CD4-positive, alpha-beta T cell (primary cell): ENCODE results near the gene DOCK9. TPM values are rescaled to one million over a fixed set of nuclear protein-coding genes. Genes with fewer than 3 reads are reported as not detected.

Experiments
- ATAC-seq: fragments of 200-7000 bp; cut with Tn5 transposase; one replicate; pipeline ENCODE4 v1.10.0; 2022; ENCODE audit warnings: mild to moderate bottlenecking; ENCODE audit not compliant: poor library complexity
- CTCF ChIA-PET: fragments of 350-600 bp; sonication (Branson Sonifier 250); formaldehyde crosslinking; loops from one replicate; lab custom pipeline; 2021; ENCODE audit warnings: antibody characterized with exemption, inconsistent platforms; lab: Charles Lee
- POLR2A ChIA-PET: fragments of 350-600 bp; sonication (Branson Sonifier 250); formaldehyde crosslinking; loops from one replicate; lab custom pipeline; 2021; ENCODE audit warnings: antibody characterized with exemption, inconsistent platforms; lab: Charles Lee
- DNase-seq, 14 experiments: peaks; one replicate each; pipeline ENCODE4 v3.0.0-alpha.2; 2013 to 2020; ENCODE audit warnings: mixed read lengths in 2 of 14
- H3K27ac ChIP-seq, 2 donors: one replicate each; pipeline versions ENCODE4 v1.5.1 to v1.7.0; 2013; ENCODE audit warnings: low read length in 2 of 2, low read depth in 1 of 2, mild to moderate bottlenecking in 1 of 2
- H3K27me3 ChIP-seq, 2 experiments: 1 replicate in 1 of 2; 2 replicates in 1 of 2; pipeline versions ENCODE4 v1.6.1 to v1.7.0; 2013; ENCODE audit warnings: low read length in 2 of 2, control low read depth in 1 of 2, mild to moderate bottlenecking in 1 of 2, moderate library complexity in 1 of 2; ENCODE audit not compliant: insufficient read depth in 2 of 2, control insufficient read depth in 1 of 2
- H3K36me3 ChIP-seq: one replicate; pipeline ENCODE4 v1.6.1; 2013; ENCODE audit warnings: low read length, control low read depth; ENCODE audit not compliant: insufficient read depth
- H3K4me1 ChIP-seq: one replicate; pipeline ENCODE4 v1.6.1; 2013; ENCODE audit warnings: low read length, control low read depth; ENCODE audit not compliant: insufficient read depth
- H3K4me3 ChIP-seq: one replicate; pipeline ENCODE4 v1.5.1; 2013; ENCODE audit warnings: mild to moderate bottlenecking, low read length, moderate library complexity
- H3K9me3 ChIP-seq, 2 experiments: 1 replicate in 1 of 2; 2 replicates in 1 of 2; pipeline versions ENCODE4 v1.6.1 to v1.7.0; 2013; ENCODE audit warnings: low read length in 2 of 2, mild to moderate bottlenecking in 2 of 2, control low read depth in 1 of 2, moderate library complexity in 1 of 2; ENCODE audit not compliant: control insufficient read depth in 1 of 2, insufficient read depth in 1 of 2
- H3K27ac Mint-ChIP-seq: one replicate; pipeline ENCODE4 v1.8.0; 2020; ENCODE audit warnings: mixed read lengths
- H3K27me3 Mint-ChIP-seq: one replicate; pipeline ENCODE4 v1.8.0; 2021; ENCODE audit warnings: mixed read lengths
- H3K36me3 Mint-ChIP-seq: one replicate; pipeline ENCODE4 v1.8.0; 2021; ENCODE audit warnings: low read depth, mixed read lengths
- H3K4me1 Mint-ChIP-seq: one replicate; pipeline ENCODE4 v1.8.0; 2021; ENCODE audit warnings: low read depth, mixed read lengths
- H3K4me3 Mint-ChIP-seq: one replicate; pipeline ENCODE4 v1.8.0; 2020; ENCODE audit warnings: mild to moderate bottlenecking, mixed read lengths
- H3K9me3 Mint-ChIP-seq: one replicate; pipeline ENCODE4 v1.8.0; 2020; ENCODE audit warnings: mixed read lengths
- CTCF ChIP-seq: fragments of 200-600 bp; IDR thresholded peaks from one replicate; pipeline ENCODE4 v1.8.0; 2022; ENCODE audit warnings: antibody characterized with exemption, mild to moderate bottlenecking
- intact Hi-C, 2 experiments: fragments of 100-400 bp; cut with DNase I in 1 of 2; cut with micrococcal nuclease in 1 of 2; formaldehyde crosslinking; loops; one replicate each; pipeline versions ENCODE4 v1.15.1 to v1.9.0; 2023 to 2025; cut with DNase I, micrococcal nuclease
- total RNA-seq, 174 experiments: library from RNA in 2 of 174; stranded (reverse) in 2 of 174; gene quantifications; one replicate each; pipeline ENCODE4 v1.2.3 and lab custom pipeline; 2021 to 2026

Gene DOCK9
- total RNA-seq, 2 experiments from 2014 or later, result 76.3 to 79.3 TPM

GRCh38 chr13:98851276-98851675 lies 126.6 kb downstream of the DOCK9 start:
- ChIA-PET POLR2A (no interaction called here), CTCF (interaction anchor here (1.4 to 1.6 kb wide), 2 partner anchors 8 to 11 kb away, joined by 3 to 4 read pairs; no protein-coding TSS in a partner anchor)
- TF ChIP-seq CTCF, result no peak
- DNase-seq (no peak), ATAC-seq (no peak)
- no peak overlapping the region for H3K4me3 ChIP-seq
- intact Hi-C loops, result no loop called here
- H3K36me3 ChIP-seq, result peaks cover 52% of the 10 kb centered on the region
- no peak overlapping the region for H3K4me3 Mint-ChIP-seq
- no peaks in the 10 kb centered on the region for H3K4me1 ChIP-seq
- H3K27ac ChIP-seq, result no peak overlapping the region
- no peaks in the 10 kb centered on the region for H3K4me1 Mint-ChIP-seq
- no peak overlapping the region for H3K27ac Mint-ChIP-seq
- no peaks in the 10 kb centered on the region for H3K9me3 ChIP-seq
- H3K9me3 Mint-ChIP-seq, result no peaks in the 10 kb centered on the region
- H3K27me3 Mint-ChIP-seq, result no peaks in the 10 kb centered on the region
- H3K27me3 ChIP-seq, result no peaks in the 10 kb centered on the region
- H3K36me3 Mint-ChIP-seq, result peaks cover 89% of the 10 kb centered on the region

DNA sequence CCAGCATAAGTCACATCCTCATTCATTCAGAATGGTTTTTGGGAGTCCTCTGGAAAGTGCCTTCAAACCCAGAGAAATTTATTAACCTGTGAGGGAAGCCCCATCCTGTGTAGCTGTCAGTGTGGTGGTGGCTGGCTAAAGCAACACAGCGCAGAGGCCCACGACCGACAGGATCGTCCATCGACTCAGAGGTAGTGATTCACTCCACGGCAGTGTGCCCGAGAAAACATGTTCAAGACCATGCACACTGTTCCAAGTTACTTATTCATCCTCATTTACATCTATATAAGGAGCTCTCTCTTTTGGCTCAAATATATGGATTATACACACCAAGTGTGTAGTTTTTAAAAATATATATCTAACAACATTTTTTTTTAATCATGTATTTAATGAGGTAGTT lies 129.1 kb downstream of the DOCK9 start:
- ChIA-PET CTCF (interaction anchor here (0.8 to 1.3 kb wide), 2 partner anchors 9 to 18 kb away, joined by 3 to 4 read pairs; no protein-coding TSS in a partner anchor), POLR2A (no interaction called here)
- Mint-ChIP-seq H3K27me3 (no peaks in the 10 kb centered on the region), H3K36me3 (peaks cover 82% of the 10 kb centered on the region), H3K4me3 (no peak overlapping the region), H3K9me3 (no peaks in the 10 kb centered on the region), H3K27ac (no peak overlapping the region), H3K4me1 (no peaks in the 10 kb centered on the region)
- no peak overlapping the region for H3K4me3 ChIP-seq
- no peaks in the 10 kb centered on the region for H3K9me3 ChIP-seq
- no peak overlapping the region for H3K27ac ChIP-seq
- no peaks in the 10 kb centered on the region for H3K27me3 ChIP-seq
- H3K36me3 ChIP-seq, result peaks cover 52% of the 10 kb centered on the region
- intact Hi-C loops, result loop anchor here in 1 of 2 experiments (10.0 kb wide), 1 partner anchor 404 kb away; no protein-coding TSS in a partner anchor
- DNase-seq, result no peak
- no peak for ATAC-seq
- H3K4me1 ChIP-seq, result no peaks in the 10 kb centered on the region
- TF ChIP-seq CTCF, result no peak

DNA sequence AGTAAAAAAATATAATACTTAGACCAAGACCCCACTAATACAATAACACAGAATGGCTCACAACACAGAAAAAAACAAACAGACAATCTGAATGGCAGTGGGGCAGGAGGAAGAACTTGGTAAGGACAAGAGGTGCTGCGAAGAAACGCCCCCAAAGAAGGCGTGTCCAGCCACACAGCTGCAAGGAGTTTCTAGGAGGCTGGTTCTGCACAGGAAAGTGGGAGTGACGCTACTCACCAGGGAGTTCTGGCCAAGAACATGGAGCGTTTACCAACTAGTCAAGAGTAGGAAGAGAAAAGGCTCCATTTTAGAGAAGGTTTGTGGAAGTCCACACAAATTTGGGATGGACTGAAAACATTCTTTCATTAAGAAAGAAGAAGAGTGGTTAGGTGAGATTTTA lies 130.1 kb downstream of the DOCK9 start:
- Mint-ChIP-seq H3K4me1 (peaks cover 8% of the 10 kb centered on the region), H3K36me3 (peaks cover 81% of the 10 kb centered on the region), H3K9me3 (no peaks in the 10 kb centered on the region), H3K27me3 (no peaks in the 10 kb centered on the region), H3K27ac (no peak overlapping the region), H3K4me3 (no peak overlapping the region)
- ChIA-PET POLR2A (no interaction called here), CTCF (no interaction called here)
- Histone ChIP-seq H3K36me3 (peaks cover 51% of the 10 kb centered on the region), H3K27ac (no peak overlapping the region), H3K9me3 (no peaks in the 10 kb centered on the region), H3K4me3 (no peak overlapping the region), H3K4me1 (no peaks in the 10 kb centered on the region), H3K27me3 (no peaks in the 10 kb centered on the region)
- ATAC-seq, result no peak
- DNase-seq, result no peak
- no peak for TF ChIP-seq CTCF
- intact Hi-C loops, result loop anchor here in 1 of 2 experiments (10.0 kb wide), 1 partner anchor 403 kb away; no protein-coding TSS in a partner anchor
